Measurements from ENCODE around the gene AMMECR1L.

GRCh38 chr2:127829845-127830246 is 55.9 kb downstream of the AMMECR1L start:
- no peak for TF ChIP-seq POLR2A (IDR thresholded peaks at IDR 0.05; ENCODE audit: extremely low read depth, insufficient read length)
- TF ChIP-seq CTCF (IDR thresholded peaks at IDR 0.05; ENCODE audit: low read depth, low read length), result no peak
- no peak for TF ChIP-seq MYC (IDR thresholded peaks at IDR 0.05; ENCODE audit: low read depth, low read length)
- no peak for TF ChIP-seq MAX (IDR thresholded peaks at IDR 0.05; ENCODE audit: low read depth, low read length)

Measured in NB4 (cell line).